Stomach (tissue), 4 donors: ENCODE measurements around the gene ARL2BP.

Experiments used
- EP300 ChIP-seq: sonication (generic); formaldehyde crosslinking; IDR thresholded peaks from one replicate; pipeline ENCODE4 v1.6.1; 2017; ENCODE audit warnings: antibody characterized with exemption
- POLR2A ChIP-seq, 4 donors: fragments of 450-650 bp; IDR thresholded peaks; one replicate each; pipeline ENCODE4 v1.6.1; 2016; ENCODE audit warnings: antibody characterized with exemption in 4 of 4, control low read depth in 2 of 4, mild to moderate bottlenecking in 1 of 4, moderate library complexity in 1 of 4
- POLR2AphosphoS5 ChIP-seq, 3 donors: sonication (generic); formaldehyde crosslinking; IDR thresholded peaks; one replicate each; pipeline ENCODE4 v1.6.1; 2016; ENCODE audit warnings: antibody characterized with exemption in 3 of 3
- TF ChIP-seq, protein P1 (sequence below), 7 experiments: fragments of 450-650 bp in 4 of 7; fragments of 200-600 bp in 3 of 7; sonication (generic) in 3 of 7; IDR thresholded peaks; one replicate each; pipeline ENCODE4 v1.5.1; 2016 to 2019; ENCODE audit warnings: antibody characterized with exemption in 7 of 7, control low read depth in 2 of 7, mild to moderate bottlenecking in 1 of 7

DNA sequence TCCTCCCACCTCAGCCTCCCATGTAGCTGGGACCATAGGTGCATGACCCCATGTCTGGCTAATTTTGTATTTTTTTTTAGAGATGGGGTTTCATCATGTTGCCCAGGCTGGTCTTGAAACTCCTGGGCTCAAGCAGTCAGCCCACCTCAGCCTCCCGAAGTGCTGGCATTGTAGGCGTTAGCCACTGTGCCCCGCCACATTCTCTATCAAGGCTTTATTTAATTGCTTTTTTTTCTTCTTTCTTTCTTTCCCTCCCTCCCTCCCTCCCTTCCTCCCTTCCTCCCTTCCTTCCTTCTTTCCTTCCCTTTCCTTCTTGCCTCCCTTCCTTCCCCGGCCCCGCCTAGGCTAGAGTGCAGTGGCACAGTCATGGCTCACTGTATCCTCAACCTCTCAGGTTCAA, 35.3 kb upstream of the ARL2BP start:
- TF ChIP-seq, protein P1, sequence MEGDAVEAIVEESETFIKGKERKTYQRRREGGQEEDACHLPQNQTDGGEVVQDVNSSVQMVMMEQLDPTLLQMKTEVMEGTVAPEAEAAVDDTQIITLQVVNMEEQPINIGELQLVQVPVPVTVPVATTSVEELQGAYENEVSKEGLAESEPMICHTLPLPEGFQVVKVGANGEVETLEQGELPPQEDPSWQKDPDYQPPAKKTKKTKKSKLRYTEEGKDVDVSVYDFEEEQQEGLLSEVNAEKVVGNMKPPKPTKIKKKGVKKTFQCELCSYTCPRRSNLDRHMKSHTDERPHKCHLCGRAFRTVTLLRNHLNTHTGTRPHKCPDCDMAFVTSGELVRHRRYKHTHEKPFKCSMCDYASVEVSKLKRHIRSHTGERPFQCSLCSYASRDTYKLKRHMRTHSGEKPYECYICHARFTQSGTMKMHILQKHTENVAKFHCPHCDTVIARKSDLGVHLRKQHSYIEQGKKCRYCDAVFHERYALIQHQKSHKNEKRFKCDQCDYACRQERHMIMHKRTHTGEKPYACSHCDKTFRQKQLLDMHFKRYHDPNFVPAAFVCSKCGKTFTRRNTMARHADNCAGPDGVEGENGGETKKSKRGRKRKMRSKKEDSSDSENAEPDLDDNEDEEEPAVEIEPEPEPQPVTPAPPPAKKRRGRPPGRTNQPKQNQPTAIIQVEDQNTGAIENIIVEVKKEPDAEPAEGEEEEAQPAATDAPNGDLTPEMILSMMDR (IDR thresholded peaks at IDR 0.05) = no peak
- no peak for TF ChIP-seq EP300
- no peak for TF ChIP-seq POLR2A (IDR thresholded peaks at IDR 0.05)
- TF ChIP-seq POLR2AphosphoS5 (IDR thresholded peaks at IDR 0.05) = no peak
